HG03175 (cell line): Measurements from ENCODE around the gene CCT7.

Source experiments
- ATAC-seq: cut with Tn5 transposase; IDR thresholded peaks from one replicate; pipeline ENCODE4 v1.9.1; 2021; ENCODE audit warnings: mild to moderate bottlenecking, moderate library complexity; ENCODE audit not compliant: unreplicated experiment

The CCT7 gene

DNA sequence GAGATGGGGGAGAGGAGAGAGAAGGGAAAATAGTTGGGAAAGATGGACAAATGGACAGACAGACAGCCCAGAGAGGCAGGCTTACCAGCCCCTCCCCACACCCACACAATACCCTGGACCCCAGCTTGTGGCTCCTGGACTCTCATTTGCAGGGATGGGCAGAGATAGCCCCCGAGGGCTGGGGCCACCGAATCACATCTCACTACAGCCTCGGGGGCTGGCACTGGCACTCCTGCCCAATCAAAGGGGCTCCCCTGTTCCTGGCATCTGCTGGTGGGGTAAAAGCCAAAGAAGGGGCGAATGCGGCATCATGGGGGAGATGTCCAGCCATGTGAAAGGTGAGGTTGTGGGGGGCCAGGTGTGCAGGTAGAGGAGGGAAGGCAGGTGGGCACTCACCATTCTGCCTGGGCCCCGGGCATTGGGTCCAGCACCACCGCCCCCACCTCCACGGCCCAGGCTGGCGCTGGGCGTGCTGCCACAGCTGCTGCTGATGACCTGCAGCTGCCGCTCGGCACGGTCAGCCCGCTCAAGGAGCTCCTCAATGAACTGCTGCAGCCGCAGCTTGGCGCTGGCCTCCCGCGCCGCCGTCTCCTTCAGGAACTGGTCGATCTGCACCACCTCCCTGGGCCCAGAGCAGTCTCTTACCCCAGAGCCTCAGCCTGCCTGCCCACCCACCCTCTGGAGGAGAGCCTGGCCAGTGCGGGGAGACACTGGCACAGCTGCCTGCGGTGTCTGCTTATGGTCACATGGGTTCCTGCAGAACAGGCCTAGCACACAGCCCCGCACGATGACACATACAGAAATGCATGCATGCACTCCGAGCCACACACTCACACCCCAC, 32.2 kb downstream of the CCT7 start:
- no peak for ATAC-seq

GRCh38 chr2:73267008-73267407, 32.9 kb downstream of the CCT7 start:
- ATAC-seq: no peak

- ATAC-seq: no peak
These were observed 34.3 kb downstream of the CCT7 start for GRCh38 chr2:73268366-73268829.

- ATAC-seq: peak; percentile 84
These were observed 35.0 kb downstream of the CCT7 start for GRCh38 chr2:73268830-73269685.

DNA sequence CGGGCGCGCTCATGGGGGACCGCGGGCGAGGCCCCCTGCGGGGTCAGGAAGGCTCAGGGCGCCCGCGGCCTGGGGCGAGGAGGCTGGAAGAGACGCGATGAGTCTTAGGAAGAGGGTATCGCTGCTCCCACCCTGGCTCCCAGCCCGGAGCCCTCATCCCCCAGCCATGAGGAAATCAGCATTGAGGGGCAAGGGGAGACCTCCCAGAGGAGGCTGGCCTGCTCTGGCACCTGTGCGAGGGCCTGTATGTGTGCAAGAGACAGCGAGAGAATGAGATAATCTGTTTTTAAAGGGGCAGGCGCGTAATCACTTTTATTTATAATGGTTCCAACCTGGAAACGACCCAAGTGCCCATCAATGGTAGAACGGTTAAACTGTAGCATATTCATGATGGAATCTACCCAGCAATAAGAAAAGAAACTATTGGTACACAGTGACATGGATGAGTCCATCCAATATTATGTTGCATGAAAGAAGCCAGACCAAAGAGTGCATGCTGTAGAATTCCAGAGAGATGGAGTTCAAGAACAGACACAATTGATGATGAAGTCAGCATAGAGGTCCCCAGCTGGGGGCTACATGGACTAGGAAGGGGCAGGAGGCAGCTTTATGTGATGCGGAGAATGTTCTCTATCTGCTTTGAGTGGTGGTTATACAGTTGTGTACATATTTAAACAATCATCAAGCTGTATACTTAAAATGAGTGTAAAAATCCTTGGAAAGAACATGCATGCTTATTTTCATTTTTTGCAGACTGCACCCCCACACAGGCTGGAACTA, 35.8 kb downstream of the CCT7 start:
- peak; percentile 18 for ATAC-seq

GRCh38 chr2:73272270-73272669, 38.2 kb downstream of the CCT7 start:
- ATAC-seq: no peak

GRCh38 chr2:73279852-73280251, 45.7 kb downstream of the CCT7 start:
- no peak for ATAC-seq

GRCh38 chr2:73281244-73281643, 47.1 kb downstream of the CCT7 start:
- ATAC-seq: no peak

DNA sequence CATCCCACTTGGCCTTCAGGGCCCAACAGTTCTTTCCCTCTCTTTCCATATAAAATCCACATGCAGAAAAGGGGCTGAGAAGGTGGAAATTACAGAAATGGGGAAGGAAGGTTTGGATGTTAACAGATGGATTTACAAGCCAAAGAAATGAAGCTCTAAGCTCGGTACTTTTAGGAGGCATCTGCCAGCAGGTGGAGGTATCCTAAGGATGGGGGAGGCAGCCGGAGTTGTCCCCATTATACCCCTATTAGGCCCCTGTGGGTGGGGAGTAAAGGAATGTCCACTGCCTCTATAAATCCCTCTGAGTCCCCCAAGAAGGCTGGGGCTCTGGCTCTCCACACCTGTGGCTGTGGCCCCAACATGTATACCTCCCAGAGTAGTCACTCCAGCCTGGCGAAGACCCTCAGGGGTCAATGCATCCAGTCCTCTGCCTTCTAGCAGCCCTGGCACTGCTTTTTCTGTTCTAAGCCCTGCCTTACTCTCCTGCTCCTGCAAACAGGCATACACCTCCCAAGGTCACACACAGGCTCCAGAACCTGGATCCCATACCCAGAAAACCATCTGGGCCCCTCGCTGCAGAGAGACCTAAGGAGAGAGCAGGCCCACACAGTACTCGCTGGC, 48.9 kb downstream of the CCT7 start:
- no peak for ATAC-seq

GRCh38 chr2:73283545-73284295, 49.6 kb downstream of the CCT7 start:
- ATAC-seq: peak; percentile 17

GRCh38 chr2:73284296-73285158, 50.4 kb downstream of the CCT7 start, which contains the start of gene FBXO41:
TSS of gene FBXO41 (minus strand) at chr2:73284478. CDS start at chr2:73269630, 14,848 bp downstream.
- ATAC-seq: peak; percentile 69

DNA sequence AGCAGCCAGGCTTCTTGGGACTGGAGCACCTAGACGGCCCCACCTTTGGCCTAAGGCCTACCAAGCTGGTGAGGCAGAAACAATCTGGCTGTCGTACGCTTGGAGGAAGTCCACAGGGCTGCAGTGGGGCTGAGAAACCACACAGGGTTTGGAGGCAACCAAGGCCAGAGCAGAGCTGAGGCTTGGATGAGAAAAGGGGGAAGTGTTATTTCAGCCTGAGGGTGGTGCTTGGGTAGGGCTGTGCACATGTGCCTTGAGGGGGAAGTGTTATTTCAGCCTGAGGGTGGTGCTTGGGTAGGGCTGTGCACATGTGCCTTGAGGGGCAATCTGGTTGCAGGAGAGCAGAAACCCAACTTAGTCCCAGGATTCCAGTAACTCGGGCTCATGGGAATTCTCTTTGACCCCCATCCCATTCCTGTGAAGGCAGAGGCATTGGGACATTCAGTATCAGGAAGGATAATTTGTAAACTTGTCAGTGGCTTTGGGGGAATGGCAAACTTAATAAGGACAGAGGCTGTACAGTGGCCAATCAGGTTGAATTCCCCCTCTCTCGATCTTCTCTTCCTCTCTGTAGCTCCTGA, 51.1 kb downstream of the CCT7 start:
- peak; percentile 72 for ATAC-seq

DNA sequence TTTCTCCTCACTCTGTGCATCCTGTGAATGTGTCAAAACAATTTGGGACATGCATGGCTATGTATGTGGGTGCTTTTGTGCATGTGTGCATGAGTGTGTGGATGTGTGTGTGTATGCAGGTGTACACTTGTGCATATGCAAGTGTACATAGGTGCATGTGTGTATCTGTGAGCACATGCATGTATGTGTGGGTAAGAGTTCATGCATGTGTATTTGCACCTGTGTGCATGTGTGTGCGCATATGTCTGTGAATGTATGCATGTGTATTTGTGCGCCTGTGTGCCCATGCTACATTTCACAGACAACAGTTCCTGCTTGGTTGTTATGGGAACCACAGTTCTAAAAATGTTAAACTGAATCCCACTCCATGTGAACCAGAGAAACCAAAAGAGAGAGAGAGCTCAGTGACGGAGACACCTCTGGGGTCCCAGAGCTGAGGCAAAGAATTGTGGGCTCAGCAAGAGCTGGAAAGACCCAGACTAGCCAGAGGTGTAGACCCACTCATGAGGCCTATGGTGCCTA, 52.1 kb downstream of the CCT7 start:
- no peak for ATAC-seq

DNA sequence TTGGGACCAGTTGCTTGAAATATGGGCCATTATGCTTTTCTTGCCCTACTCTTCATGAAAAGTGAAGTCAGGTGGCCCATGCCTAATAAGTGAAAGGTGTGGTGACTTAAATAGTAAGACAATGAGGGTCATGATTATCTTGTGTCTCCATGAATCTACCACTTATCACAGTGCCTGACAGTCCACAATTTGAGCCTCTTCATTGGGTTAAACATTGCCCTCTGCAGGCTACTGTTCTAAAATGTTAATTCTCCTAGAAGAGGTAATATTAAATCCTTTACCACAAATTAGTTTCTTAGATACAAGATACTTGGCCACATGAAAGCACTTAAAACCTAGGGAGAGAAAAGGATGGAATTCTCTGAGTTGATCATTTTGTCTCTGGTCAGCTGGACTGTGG, 55.2 kb downstream of the CCT7 start:
- ATAC-seq: no peak

DNA sequence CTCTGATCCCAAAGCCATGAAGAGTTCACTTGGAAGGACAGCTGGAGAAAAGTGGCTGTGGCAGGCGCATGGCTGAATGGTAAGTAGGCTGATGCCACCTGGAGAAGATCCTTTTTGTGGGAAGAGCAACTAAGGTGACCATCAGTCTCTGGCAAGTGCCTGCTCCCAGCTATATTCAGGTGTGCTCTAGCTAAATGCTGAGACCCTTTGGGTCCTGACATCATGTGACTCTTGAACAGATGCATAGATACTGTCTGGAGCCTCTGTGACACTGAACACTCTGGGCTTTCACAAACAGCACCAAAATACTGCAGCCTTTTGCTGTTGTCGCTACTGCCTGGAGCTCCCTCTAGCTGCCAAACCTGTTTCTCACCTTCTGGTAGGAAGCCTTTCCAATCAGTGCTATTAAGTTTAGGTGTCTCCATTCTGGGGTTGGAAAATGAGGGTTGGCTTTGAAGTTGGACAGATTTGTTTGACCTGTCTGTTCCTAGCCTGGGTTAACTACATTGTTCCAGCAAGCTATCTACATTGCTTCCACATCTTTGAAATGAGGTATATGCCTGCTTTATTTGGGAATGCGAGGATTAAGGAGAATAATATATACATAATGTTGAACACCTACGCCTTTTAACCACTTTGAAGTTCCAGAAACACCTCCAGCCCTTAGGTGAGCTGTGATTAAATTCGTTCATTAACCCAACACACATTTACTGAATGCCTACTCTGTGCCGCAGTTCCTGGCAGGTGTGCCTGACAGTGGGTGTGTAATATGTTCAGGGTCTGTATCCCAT, 56.1 kb downstream of the CCT7 start:
- no peak for ATAC-seq

GRCh38 chr2:73291093-73291460, 57.0 kb downstream of the CCT7 start:
- no peak for ATAC-seq

GRCh38 chr2:73291461-73292315, 57.6 kb downstream of the CCT7 start:
- ATAC-seq: no peak
